Lower lobe of right lung (tissue), 2 donors: Measurements from ENCODE around the gene RBKS. TPM values are rescaled to one million over a fixed set of nuclear protein-coding genes. Genes with fewer than 3 reads are reported as not detected.

Experiments used
- ATAC-seq, 2 donors: fragments of 200-7000 bp; cut with Tn5 transposase; one replicate each; pipeline ENCODE4 v1.9.1; 2020 to 2022; ENCODE audit warnings: mild to moderate bottlenecking in 2 of 2, moderate library complexity in 2 of 2
- DNase-seq: peaks from one replicate; pipeline ENCODE4 v3.0.0-alpha.2; 2020
- H3K27ac ChIP-seq: fragments of 200-600 bp; one replicate; pipeline ENCODE4 v1.8.0; 2022
- H3K27me3 ChIP-seq: fragments of 200-600 bp; one replicate; pipeline ENCODE4 v1.8.0; 2022; ENCODE audit warnings: low read depth
- H3K36me3 ChIP-seq: fragments of 200-600 bp; one replicate; pipeline ENCODE4 v1.8.0; 2022; ENCODE audit warnings: mild to moderate bottlenecking
- H3K4me1 ChIP-seq: fragments of 200-600 bp; one replicate; pipeline ENCODE4 v1.8.0; 2022
- H3K4me3 ChIP-seq: fragments of 200-600 bp; one replicate; pipeline ENCODE4 v1.8.0; 2022; ENCODE audit warnings: mild to moderate bottlenecking
- H3K9me3 ChIP-seq: fragments of 200-600 bp; one replicate; pipeline ENCODE4 v1.8.0; 2022
- intact Hi-C: fragments of 100-400 bp; cut with DNase I; formaldehyde crosslinking; loops from one replicate; pipeline ENCODE4 v1.11.0; 2022
- total RNA-seq: library from RNA; stranded (reverse); fragmentation: NEBNext Ultra II Directional; extraction: Animal tissue kit (Norgen Biotek cat#: 25700); gene quantifications from one replicate; pipeline ENCODE4 v1.2.1, GENCODE V29; 2021
- TF ChIP-seq, protein P1 (sequence below): fragments of 200-600 bp; IDR thresholded peaks from one replicate; pipeline ENCODE4 v1.8.0; 2022; ENCODE audit warnings: antibody characterized with exemption, mild to moderate bottlenecking
- donor health status: DM: no; HTN: yes; CAD: no; lungs with severe emphysema.

Gene RBKS
- total RNA-seq, 1 donor from 2014 or later: 2.2 TPM

GRCh38 chr2:27860111-27860510, 30.1 kb downstream of the RBKS start:
- no peak for ATAC-seq
- Histone ChIP-seq H3K27ac (no peak overlapping the region), H3K27me3 (no peaks in the 10 kb centered on the region), H3K36me3 (no peaks in the 10 kb centered on the region), H3K9me3 (peaks cover 8% of the 10 kb centered on the region), H3K4me1 (no peaks in the 10 kb centered on the region), H3K4me3 (no peak overlapping the region)
- intact Hi-C loops: no loop called here
- TF ChIP-seq, protein P1, sequence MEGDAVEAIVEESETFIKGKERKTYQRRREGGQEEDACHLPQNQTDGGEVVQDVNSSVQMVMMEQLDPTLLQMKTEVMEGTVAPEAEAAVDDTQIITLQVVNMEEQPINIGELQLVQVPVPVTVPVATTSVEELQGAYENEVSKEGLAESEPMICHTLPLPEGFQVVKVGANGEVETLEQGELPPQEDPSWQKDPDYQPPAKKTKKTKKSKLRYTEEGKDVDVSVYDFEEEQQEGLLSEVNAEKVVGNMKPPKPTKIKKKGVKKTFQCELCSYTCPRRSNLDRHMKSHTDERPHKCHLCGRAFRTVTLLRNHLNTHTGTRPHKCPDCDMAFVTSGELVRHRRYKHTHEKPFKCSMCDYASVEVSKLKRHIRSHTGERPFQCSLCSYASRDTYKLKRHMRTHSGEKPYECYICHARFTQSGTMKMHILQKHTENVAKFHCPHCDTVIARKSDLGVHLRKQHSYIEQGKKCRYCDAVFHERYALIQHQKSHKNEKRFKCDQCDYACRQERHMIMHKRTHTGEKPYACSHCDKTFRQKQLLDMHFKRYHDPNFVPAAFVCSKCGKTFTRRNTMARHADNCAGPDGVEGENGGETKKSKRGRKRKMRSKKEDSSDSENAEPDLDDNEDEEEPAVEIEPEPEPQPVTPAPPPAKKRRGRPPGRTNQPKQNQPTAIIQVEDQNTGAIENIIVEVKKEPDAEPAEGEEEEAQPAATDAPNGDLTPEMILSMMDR: no peak
- DNase-seq: no peak

DNA sequence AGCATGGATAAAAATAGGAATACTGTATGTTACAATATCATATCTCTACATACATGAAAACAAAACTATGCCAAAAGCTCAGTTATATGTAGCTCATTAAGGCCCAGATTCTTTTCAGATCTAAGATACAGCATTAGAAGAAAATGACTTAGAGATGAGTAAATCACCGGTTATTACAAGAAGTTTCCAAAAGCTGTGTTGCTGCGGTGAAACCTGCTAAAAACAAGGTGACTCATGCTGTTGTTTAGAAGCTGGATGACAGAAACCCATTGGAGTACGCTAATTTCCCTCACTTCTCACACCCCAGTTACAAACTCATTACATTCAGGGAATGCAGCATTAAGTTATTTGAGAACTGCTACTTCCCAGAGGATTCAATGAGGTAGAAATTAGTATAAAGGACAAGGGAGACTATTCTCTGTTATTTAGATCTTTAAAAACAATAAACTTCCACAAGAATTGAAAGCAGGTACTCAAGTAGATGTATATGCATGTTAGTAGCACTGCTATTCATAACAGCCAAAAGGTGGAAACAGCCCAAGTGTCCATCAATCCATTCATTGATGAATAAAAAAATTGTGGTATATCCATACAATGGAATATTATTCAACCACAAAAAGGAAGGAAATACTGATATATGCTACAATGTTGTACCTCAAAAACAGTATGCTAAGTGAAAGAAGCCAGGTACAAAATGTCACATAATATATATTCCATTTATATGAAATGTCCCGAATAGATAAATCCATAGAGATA, 32.6 kb downstream of the RBKS start:
- Histone ChIP-seq H3K27ac (no peak overlapping the region), H3K9me3 (peaks cover 8% of the 10 kb centered on the region), H3K36me3 (no peaks in the 10 kb centered on the region), H3K27me3 (no peaks in the 10 kb centered on the region), H3K4me3 (no peak overlapping the region), H3K4me1 (no peaks in the 10 kb centered on the region)
- ATAC-seq (no peak), DNase-seq (no peak)
- TF ChIP-seq, protein P1: no peak
- intact Hi-C loops: no loop called here

DNA sequence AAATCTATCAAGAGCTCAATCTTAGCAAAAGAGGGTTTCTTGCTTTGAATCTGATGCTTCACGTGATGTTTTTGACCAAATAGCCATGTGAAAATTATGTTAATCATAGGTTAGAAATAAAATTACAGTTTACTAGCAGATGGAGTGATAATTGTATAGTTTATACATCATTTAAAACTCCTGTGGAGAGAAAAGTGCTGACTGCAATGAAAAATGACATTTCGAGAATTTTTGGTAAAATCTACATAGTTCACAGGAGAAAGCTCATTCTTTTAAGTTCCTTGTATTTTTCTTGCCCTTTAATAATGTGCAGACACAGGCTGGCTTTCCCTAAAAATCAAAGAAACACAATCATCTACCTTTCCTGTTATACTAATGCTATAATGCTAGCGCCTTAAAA, 33.2 kb downstream of the RBKS start:
- Histone ChIP-seq H3K27ac (no peak overlapping the region), H3K9me3 (peaks cover 8% of the 10 kb centered on the region), H3K4me1 (no peaks in the 10 kb centered on the region), H3K27me3 (no peaks in the 10 kb centered on the region), H3K36me3 (no peaks in the 10 kb centered on the region), H3K4me3 (no peak overlapping the region)
- TF ChIP-seq, protein P1: no peak
- intact Hi-C loops: no loop called here
- no peak for ATAC-seq
- DNase-seq: no peak

DNA sequence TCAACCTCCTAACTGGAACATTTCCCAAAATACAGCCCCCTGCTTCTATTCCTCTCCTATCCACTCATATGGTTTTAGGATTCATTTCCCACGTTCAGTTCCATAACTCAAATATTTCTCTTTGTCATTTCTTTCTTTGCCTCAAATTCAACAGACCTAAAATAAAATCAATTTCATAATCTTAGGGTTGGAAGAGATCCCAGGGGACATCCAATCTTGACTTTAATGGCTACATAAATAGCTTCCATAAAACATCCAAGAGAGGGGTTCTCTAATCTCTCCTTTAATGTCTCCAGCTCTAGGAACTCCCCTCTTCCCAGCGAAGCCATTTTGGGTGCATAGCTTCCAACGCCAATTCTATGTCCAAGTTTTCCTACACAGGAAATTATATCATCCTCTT, 33.8 kb downstream of the RBKS start:
- Histone ChIP-seq H3K36me3 (no peaks in the 10 kb centered on the region), H3K9me3 (peaks cover 8% of the 10 kb centered on the region), H3K4me1 (no peaks in the 10 kb centered on the region), H3K27me3 (no peaks in the 10 kb centered on the region), H3K4me3 (no peak overlapping the region), H3K27ac (no peak overlapping the region)
- intact Hi-C loops: no loop called here
- ATAC-seq (no peak), DNase-seq (no peak)
- TF ChIP-seq, protein P1: no peak

- Histone ChIP-seq H3K9me3 (peaks cover 8% of the 10 kb centered on the region), H3K4me3 (no peak overlapping the region), H3K36me3 (no peaks in the 10 kb centered on the region), H3K4me1 (no peaks in the 10 kb centered on the region), H3K27ac (no peak overlapping the region), H3K27me3 (no peaks in the 10 kb centered on the region)
- peak in 1 of 2 donors; percentile 87 for ATAC-seq
- DNase-seq: no peak
- intact Hi-C loops: no loop called here
- TF ChIP-seq, protein P1: no peak
Observed at GRCh38 chr2:27855476-27855875, 34.7 kb downstream of the RBKS start.
